Heart right ventricle (tissue), 16 donors: ENCODE results near the gene UGP2. TPM values are rescaled to one million over a fixed set of nuclear protein-coding genes. Genes with fewer than 3 reads are reported as not detected.

Experiments
- ATAC-seq, 8 donors: fragments of 200-7000 bp; cut with Tn5 transposase; one replicate each; pipeline ENCODE4 v1.9.1; 2020; ENCODE audit warnings: mild to moderate bottlenecking in 8 of 8, moderate library complexity in 8 of 8, moderate number of reproducible peaks in 1 of 8
- DNase-seq, 2 donors: peaks; one replicate each; pipeline ENCODE4 v3.0.0-alpha.2; 2020
- H3K27ac ChIP-seq, 10 donors: fragments of 200-600 bp; sonication (generic) in 2 of 10; one replicate each; pipeline versions ENCODE4 v1.5.0 to v1.8.0; 2020 to 2022; ENCODE audit warnings: mild to moderate bottlenecking in 3 of 10
- H3K27me3 ChIP-seq, 7 donors: fragments of 200-600 bp; one replicate each; pipeline ENCODE4 v1.8.0; 2021 to 2022; ENCODE audit warnings: mild to moderate bottlenecking in 2 of 7
- H3K36me3 ChIP-seq, 9 donors: fragments of 200-600 bp; sonication (generic) in 1 of 9; one replicate each; pipeline versions ENCODE4 v1.5.0 to v1.8.0; 2020 to 2022; ENCODE audit warnings: mild to moderate bottlenecking in 2 of 9
- H3K4me1 ChIP-seq, 9 donors: fragments of 200-600 bp; sonication (generic) in 1 of 9; one replicate each; pipeline versions ENCODE4 v1.5.0 to v1.8.0; 2020 to 2022; ENCODE audit warnings: mild to moderate bottlenecking in 4 of 9
- H3K4me3 ChIP-seq, 10 donors: fragments of 200-600 bp; sonication (generic) in 2 of 10; one replicate each; pipeline versions ENCODE4 v1.5.0 to v1.8.0; 2020 to 2022; ENCODE audit warnings: mild to moderate bottlenecking in 7 of 10, moderate library complexity in 2 of 10
- H3K9me3 ChIP-seq, 11 donors: fragments of 200-600 bp in 10 of 11; sonication (generic) in 2 of 11; one replicate each; pipeline versions ENCODE4 v1.5.0 to v1.8.0; 2013 to 2022; ENCODE audit warnings: mild to moderate bottlenecking in 2 of 11, control low read depth in 1 of 11, moderate library complexity in 1 of 11
- CTCF ChIP-seq, 9 donors: fragments of 200-600 bp; sonication (generic) in 2 of 9; IDR thresholded peaks; one replicate each; pipeline versions ENCODE4 v1.5.0 to v1.8.0; 2021 to 2022; ENCODE audit warnings: antibody characterized with exemption in 9 of 9, mild to moderate bottlenecking in 5 of 9, moderate library complexity in 1 of 9
- WGBS, 2 donors: extraction: QIAGEN DNeasy Blood & Tissue Kit; methylation state at CpG; one replicate each; pipeline ENCODE4 v1.1.7; 2013; ENCODE audit warnings: inconsistent platforms in 1 of 2; 5-methylcytosine and 5-hydroxymethylcytosine counted together
- intact Hi-C, 10 donors: fragments of 100-400 bp; cut with DNase I; formaldehyde crosslinking; loops; one replicate each; pipeline versions ENCODE4 v1.11.1 to v1.14.2; 2022
- polyA plus RNA-seq, 2 donors: library from polyadenylated mRNA; stranded (reverse); fragments of 200-250 nt; gene quantifications; one replicate each; pipeline ENCODE4 v1.2.3, GENCODE V29; 2013
- total RNA-seq, 10 donors: library from RNA; stranded (reverse); fragmentation: NEBNext Ultra II Directional in 3 of 10; extraction: Animal tissue kit (Norgen Biotek cat#: 25700) in 3 of 10; gene quantifications; one replicate each; pipeline versions ENCODE4 v1.2.1 to v1.2.4, GENCODE V29; 2021 to 2023
- donor health status: Arrhythmogenic right ventricular cardiomyopathy.
- donor health status: ischemic (EF 13 %, LVEDD 7.1; RV severe dilation, severe dysfunction).
- donor health status: healthy with polysubstance abuse.
- donor health status: DM: no; HTN: yes; CAD: no.
- donor health status: DM: no; HTN: no; CAD: no.
- donor health status: ischemic (EF 25% LVEDD 6.9; RV normal size, moderate dysfunction).
- donor health status: ischemic (EF 25% LVEDD 5.7; RV mildly dilated, moderate dysfunction).
- donor health status: healthy.
- donor health status: DM: yes; HTN: yes; CAD: no.
- donor health status: Ischemic cardiomyopathy.
- donor health status: ischemic (EF 35%, LVEDD 5.7; RV mildly dilated, moderate dysfunction).
- donor health status: nonischemic (EF 11% LVEDD 7.7; RV severe dilation, severe dysfunction).
- donor health status: DM: yes; HTN: yes; CAD: no.
- donor health status: PGD.
- donor health status: ischemic (EF 29% LVEDD 5.4; RV normal size, mild dysfunction).
- donor health status: nonischemic (EF 23%, LVEDD 6.1; RV moderate dilation, normal function).

Gene UGP2
- total and polyA plus RNA-seq, 12 donors = 139 to 632 (median 371) TPM

DNA sequence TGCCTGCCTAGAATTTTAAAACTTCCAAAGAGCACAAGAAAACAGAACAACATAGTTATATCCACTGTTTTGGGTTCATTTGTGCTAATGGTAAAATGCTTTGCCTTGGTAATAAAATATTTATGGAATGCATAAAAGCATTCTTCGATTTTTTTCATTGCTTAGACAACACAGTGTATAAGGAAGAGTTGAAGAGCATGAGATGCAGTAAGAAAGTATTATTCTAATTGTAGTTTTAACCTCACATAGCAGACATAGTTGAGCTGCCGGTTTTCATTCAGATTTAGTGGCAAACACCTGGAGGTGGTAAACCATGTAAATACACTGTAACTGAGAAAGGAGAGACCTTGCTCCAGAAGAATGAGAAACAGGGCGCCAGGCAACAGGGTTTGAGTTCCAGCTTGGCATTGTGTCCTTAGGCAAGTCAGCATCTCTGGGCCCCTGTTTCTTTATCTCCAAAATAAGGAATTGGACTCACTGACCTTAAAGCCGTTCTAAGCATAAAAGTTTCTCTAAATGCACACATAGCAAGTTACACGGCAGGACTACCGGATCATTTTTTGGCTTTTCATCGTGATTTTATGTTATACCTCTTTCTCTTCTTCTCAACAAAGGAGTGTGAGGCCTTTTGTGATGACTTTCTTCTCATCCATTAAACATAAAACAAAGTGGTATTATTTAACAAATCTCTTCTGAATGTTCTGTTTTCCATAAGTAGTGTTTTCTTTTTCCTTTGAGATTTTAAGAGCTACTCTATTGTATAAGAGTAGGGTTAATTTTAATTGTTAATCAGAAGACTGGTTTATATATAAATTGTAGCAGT, 7.9 kb downstream of the UGP2 start:
- peak overlapping the region in 6 of 10 donors; percentile 10 to 52 (median 30) for H3K27ac ChIP-seq
- no peak for ATAC-seq
- no peak for DNase-seq
- intact Hi-C loops = loop anchor here in 2 of 10 donors (10.0 kb wide), 2 partner anchors 255 to 265 kb away; partner anchors contain the start of genes MDH1 (in 1 of the 2) and WDPCP (in 1 of the 2)
- no peaks in the 10 kb centered on the region for H3K9me3 ChIP-seq
- H3K27me3 ChIP-seq = no peaks in the 10 kb centered on the region
- peaks cover 2 to 93% (median 77%) of the 10 kb centered on the region in 9 donors for H3K4me1 ChIP-seq
- no peaks in the 10 kb centered on the region for H3K36me3 ChIP-seq
- WGBS, 2 donors = 34 to 45% methylated on average over 7 of the region's 7 CpGs
- peak overlapping the region in 1 of 10 donors; percentile 2 for H3K4me3 ChIP-seq
- no peak for TF ChIP-seq CTCF (IDR thresholded peaks at IDR 0.05)

- Histone ChIP-seq H3K27ac (peak overlapping the region in 4 of 10 donors; percentile 26 to 52 (median 41)), H3K4me1 (peaks cover 2 to 93% (median 77%) of the 10 kb centered on the region in 9 donors), H3K4me3 (no peak overlapping the region), H3K9me3 (no peaks in the 10 kb centered on the region), H3K27me3 (no peaks in the 10 kb centered on the region), H3K36me3 (no peaks in the 10 kb centered on the region)
- intact Hi-C loops = loop anchor here in 1 of 10 donors (10.0 kb wide), 1 partner anchor 255 kb away; no protein-coding TSS in a partner anchor
- 40 to 47% methylated on average over 1 of the region's 1 CpG for WGBS, 2 donors
- no peak for ATAC-seq
- no peak for DNase-seq
- no peak for TF ChIP-seq CTCF (IDR thresholded peaks at IDR 0.05)
Observed at GRCh38 chr2:63850204-63850571, 8.5 kb downstream of the UGP2 start.

DNA sequence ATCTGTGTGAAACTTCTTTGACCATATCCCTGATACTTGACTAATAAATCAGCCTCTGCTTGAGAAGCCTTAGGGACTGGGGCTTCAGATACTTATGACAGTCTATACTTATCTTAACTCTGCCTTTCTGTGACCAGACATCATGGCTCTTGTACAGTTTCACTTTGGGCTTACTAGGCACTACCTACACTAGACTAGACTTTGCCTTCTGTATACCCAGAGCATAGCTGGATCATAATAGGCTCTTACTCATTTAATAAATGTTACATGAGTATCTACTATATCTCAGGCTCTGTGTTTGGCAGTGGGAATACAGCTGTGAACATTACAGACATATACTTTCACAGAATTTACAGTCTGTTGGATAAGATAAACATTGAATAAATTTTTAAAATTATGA, 9.0 kb downstream of the UGP2 start:
- Histone ChIP-seq H3K4me1 (peaks cover 2 to 93% (median 80%) of the 10 kb centered on the region in 9 donors), H3K4me3 (no peak overlapping the region), H3K27ac (peak overlapping the region in 3 of 10 donors; percentile 26 to 52 (median 48)), H3K9me3 (no peaks in the 10 kb centered on the region), H3K27me3 (no peaks in the 10 kb centered on the region), H3K36me3 (peaks cover 0 to 4% (median 0%) of the 10 kb centered on the region in 9 donors)
- DNase-seq (no peak), ATAC-seq (peak in 4 of 8 donors; percentile 21 to 34 (median 26))
- TF ChIP-seq CTCF (IDR thresholded peaks at IDR 0.05) = no peak
- intact Hi-C loops = loop anchor here in 1 of 10 donors (10.0 kb wide), 1 partner anchor 256 kb away; no protein-coding TSS in a partner anchor

- Histone ChIP-seq H3K27me3 (no peaks in the 10 kb centered on the region), H3K4me3 (no peak overlapping the region), H3K36me3 (peaks cover 0 to 14% (median 0%) of the 10 kb centered on the region in 9 donors), H3K4me1 (peaks cover 0 to 91% (median 78%) of the 10 kb centered on the region in 9 donors), H3K27ac (peak overlapping the region in 1 of 10 donors; percentile 1), H3K9me3 (no peaks in the 10 kb centered on the region)
- intact Hi-C loops = loop anchor here in 1 of 10 donors (10.0 kb wide), 1 partner anchor 257 kb away; no protein-coding TSS in a partner anchor
- peak in 1 of 8 donors; percentile 43 for ATAC-seq
- WGBS, 2 donors = 48 to 57% methylated on average over 1 of the region's 1 CpG
- DNase-seq = no peak
- no peak for TF ChIP-seq CTCF (IDR thresholded peaks at IDR 0.05)
Observed at GRCh38 chr2:63851691-63852311, 10.1 kb downstream of the UGP2 start.
